HG02623 (cell line): ENCODE data around the gene AATF.

Experiments
- ATAC-seq: cut with Tn5 transposase; IDR thresholded peaks from one replicate; pipeline ENCODE4 v1.9.1; 2021; ENCODE audit warnings: moderate library complexity; ENCODE audit not compliant: unreplicated experiment

AATF gene

DNA sequence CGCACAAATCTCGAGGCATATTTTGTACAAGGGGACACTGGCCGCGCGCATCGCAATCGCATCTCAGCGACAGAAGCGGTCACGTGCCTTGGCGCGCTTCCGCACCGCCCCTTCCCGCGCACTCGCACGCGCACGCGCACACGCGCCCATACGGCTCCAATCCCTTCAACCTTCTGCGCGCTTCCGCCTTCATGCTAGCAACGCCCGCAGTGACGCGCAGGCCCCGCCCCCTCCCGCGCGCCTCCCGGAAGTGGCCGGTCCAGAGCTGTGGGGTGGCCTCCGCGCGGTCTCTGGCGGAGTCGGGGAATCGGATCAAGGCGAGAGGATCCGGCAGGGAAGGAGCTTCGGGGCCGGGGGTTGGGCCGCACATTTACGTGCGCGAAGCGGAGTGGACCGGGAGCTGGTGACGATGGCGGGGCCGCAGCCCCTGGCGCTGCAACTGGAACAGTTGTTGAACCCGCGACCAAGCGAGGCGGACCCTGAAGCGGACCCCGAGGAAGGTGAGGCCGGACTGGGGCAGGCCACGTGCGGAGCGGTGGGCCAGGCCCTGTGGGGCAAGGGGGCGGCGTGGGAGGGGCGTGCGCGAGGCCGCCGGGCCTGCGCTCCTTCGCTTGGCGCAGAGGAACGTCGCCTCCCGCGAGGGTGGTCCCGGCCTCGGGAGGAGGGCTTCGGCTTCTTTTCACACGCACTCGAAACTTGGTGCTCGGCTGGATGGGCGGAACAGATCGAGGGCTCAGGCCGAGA lies at the start of gene AATF:
Gene AATF (plus strand): TSS at position 238 of the 744 bp plus-strand sequence. CDS start 172 bp downstream, at position 410.
- ATAC-seq: peak; percentile 87

- ATAC-seq: no peak
Measured at GRCh38 chr17:36899250-36900159, 49.2 kb upstream of the AATF start.

DNA sequence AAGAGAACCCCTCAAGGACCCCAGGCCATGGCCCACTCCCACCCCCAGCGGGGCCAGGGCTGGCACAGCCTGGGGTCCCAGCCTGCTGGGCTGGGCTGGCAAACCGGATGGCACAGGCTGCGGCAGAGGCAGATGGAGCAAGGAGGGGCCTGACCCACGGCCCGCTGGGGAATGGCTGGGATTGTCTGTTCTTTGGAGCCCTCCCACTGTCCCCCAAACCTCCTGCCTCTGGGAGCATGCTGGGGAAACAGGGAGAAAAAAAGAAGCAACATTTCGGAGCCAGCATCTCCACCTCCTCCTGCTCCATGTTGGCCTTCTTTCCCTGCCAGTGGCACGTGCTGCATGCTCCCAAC lies 48.6 kb upstream of the AATF start:
- no peak for ATAC-seq

DNA sequence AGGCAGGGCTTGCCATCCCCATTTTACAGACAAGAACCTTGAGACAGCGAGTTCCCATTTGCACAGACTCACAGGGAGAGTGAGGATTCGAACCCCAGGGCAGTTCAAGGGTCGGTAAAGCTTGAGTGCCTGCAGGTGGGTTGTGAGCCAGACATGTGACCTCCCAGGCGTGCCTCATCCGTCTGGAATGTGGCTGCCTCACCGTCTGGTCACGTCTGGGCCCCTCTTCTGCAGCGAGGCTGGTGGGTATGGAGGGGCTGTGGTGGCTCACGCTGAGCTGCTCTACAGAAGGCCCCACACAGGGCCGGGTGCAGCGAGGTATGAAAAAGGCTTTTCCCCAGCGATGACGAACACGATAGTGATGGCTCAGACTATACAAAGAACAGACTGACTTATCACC lies 47.2 kb upstream of the AATF start:
- no peak for ATAC-seq

DNA sequence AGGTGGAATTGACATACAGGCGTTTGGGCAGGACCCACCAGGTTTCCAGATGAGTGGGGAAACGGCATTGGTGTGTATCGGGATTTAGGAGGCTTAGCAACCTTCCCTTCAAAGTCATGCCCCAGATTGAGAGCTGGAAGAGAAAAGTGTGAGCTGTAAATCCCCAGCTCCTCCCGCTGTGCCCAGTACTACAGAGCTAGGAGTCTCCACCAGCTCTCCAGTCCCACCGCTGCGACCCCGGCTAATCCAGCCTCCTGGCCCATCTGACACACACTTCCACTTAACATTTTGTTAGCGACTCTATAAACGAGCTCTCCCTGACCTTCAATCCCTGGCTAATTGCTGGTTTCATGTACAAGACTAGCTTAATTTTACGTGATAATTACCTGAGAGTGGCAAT lies 41.3 kb upstream of the AATF start:
- no peak for ATAC-seq

DNA sequence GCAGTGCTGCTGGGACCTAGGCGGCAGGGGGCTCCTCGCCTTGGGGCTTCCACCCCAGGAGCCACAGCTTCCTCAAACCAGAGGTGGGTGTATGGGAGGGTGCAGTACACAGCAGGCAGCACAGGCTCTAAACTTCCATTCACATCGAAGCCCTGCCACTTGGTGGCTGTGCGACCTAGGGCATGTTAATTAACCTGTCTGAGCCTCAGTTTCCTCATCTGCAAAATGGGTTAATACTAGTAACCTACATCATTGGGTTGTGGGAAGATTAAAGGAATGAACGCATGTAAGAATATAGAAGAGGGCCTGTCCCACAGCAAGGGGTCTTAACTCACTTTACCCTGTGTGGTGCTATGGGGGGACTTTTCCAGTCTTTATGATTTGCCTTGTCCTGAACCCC lies 38.2 kb upstream of the AATF start:
- ATAC-seq: no peak

- ATAC-seq: no peak
Measured at GRCh38 chr17:36911001-36911400, 37.8 kb upstream of the AATF start.

GRCh38 chr17:36913132-36913531 lies 35.6 kb upstream of the AATF start:
- ATAC-seq: no peak

DNA sequence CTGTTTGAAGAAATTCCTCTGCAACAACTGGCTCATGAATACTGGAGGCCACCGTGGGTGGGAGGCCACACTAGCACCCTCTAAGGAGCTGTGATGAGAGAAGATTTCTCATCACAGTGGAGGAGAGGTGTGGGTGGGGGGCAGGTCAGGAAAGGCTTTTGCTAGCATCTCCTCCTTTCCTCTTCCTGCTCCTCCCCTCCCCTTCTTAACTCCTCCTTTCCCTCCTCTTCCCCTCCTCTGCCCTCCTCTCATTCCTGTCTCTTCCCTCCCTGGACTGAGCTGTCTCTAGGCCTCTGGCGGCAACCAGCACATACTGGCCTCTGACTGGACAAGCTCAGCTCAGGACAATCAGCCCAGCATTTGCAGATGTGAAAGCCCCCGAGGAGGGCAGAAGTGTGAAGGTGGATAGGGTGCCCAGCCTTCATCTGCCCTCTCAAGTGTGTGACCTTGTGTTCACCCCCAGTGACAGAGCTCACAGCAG lies 30.5 kb upstream of the AATF start:
- ATAC-seq: no peak

- no peak for ATAC-seq
Measured at GRCh38 chr17:36919407-36919968, 29.3 kb upstream of the AATF start.

- no peak for ATAC-seq
Measured at GRCh38 chr17:36920032-36921005, 28.4 kb upstream of the AATF start.

GRCh38 chr17:36921095-36921851 lies 27.5 kb upstream of the AATF start:
- no peak for ATAC-seq

DNA sequence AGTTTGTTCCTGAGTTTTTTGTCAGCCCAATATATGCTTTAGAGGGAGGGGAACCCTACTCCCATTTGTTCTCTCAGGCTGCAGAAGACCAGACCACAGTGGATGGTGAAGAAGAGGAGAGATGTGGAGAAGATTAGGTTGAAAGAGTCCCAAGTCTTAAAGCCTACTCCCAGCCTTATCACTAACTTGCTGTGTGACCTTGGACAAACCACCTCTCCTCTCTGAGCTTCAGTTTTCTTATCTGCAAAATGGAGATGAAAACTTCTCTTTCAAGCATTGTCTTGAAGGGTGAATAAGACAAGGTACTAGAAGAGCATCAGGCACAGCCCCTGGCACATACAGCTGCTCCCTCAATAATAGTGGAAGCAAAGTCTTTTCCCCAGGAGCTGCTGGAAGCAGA lies 26.6 kb upstream of the AATF start:
- no peak for ATAC-seq

DNA sequence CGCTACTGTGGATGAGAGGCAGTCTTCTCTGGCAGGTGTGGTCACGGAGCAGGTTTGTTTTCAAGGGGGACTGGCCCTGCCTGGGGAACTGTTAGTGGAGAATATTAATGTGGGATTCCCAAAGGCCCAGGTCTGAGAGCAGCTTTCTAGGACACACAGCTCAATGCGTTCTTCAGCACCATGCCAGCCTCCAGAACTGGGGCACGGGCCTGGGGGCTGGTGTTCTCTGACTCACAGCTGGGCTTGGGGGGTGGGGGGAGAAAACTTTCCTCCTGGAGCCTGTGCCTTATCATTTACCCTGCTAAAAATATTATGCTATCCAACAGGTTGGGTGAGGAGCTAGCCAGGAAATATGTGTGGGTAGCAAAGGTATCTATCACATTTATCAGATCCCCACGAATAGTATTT lies 24.9 kb upstream of the AATF start:
- no peak for ATAC-seq

DNA sequence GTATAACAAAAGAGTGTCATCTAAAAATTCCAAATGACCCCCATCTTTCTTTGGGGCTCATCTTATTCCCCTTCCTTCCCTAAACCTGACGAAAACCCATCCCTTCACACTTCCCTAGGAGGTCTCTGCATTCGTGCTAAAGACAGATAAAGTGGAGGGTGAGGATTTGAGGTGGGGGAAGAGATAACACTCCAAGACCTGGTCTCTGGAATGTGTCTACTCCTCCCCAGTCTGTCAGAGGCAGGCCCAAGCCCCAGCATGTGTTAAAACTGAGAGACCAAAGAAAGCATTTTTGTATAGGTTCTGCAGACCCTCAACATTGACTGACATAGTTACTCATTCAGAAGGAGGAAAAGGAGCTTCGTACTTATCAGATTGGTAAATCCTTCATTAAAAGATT lies 22.5 kb upstream of the AATF start:
- ATAC-seq: no peak

GRCh38 chr17:36926701-36927100 lies 22.1 kb upstream of the AATF start:
- no peak for ATAC-seq

DNA sequence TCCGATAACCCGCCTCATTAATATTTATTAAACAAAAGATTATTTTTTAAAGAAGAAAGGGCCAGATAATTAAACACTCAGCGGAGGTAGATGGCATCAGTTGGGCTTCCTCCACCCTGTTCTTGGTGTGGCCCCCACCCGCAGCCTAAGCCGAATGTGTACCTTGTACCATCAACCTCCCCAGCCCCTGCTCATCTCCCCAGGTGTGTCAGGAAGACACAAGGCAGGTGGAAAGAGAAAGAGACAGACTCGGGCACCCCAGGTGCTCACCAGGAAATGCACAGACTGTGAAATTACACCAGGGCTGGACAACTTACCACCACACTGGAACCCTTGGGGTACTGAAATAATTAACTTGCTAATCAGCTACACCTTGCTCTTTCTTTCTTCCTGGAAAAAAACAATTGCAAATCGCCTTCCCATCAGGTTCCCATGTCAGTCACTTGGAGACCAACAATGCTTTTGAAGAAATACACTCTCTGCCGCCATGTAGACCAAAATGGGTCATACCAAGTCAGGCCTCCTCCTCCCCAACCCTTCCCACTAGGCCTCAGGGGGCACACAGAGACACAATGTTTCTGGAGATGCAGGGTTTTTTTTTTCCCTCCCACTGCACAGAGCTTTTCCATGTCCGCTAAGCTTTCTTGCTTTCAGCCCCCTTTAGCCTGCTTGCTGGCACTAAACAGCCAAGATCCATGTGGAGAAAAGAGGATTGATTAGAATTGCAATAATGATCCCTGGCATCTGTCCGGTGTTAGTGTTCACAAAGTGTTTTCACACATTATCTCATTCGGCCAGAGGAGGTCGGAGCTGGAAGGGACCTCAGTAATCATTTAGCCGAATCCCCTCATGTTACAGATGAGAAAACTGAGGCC lies 20.0 kb upstream of the AATF start:
- ATAC-seq: no peak

DNA sequence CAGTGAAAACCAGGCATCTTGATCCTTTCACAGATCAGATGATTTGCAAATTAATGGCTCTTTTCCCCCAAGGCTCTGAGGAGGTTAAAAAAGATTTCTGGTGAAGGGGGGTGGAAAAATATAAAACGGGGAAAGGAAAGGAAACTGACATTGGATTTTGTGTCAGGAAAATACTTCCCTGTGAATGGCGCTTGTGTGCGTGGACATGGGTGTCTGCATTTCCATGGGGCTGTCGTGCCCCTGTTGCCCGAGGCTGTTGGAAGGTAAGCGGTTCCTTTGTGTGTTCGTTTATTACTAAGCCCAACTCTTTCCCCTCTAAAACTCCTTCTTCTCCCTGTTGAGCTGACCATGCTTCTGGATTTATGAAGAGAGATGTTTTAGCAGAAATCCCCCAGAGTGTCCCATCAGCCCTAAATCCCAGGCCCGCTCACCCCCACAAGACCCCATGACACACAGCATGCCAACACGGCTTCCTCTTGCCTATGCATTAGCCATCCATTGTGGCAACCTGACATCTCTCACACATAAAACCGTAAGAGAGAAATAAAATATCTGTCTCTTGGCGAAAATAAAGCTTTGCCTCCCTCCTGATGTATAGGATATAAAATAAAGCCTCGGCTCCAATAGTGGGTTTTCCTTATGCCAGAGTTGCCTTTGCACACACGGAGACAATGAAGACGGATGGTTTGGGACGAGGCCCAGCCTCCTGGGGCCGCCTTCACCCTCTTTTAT lies 18.7 kb upstream of the AATF start:
- no peak for ATAC-seq
